HG03103 (cell line): ENCODE data around the gene NODAL.

Experiments used
- ATAC-seq: cut with Tn5 transposase; IDR thresholded peaks from one replicate; pipeline ENCODE4 v1.9.1; 2021; ENCODE audit warnings: low read depth; ENCODE audit not compliant: unreplicated experiment

The NODAL gene

GRCh38 chr10:70396140-70396539 lies 45.3 kb downstream of the NODAL start:
- no peak for ATAC-seq

- ATAC-seq, result no peak
Measured at GRCh38 chr10:70391654-70392053, 49.8 kb downstream of the NODAL start.
